Glutamatergic neuron (in vitro differentiated cells): ENCODE data around the gene THUMPD2. TPM values are rescaled to one million over a fixed set of nuclear protein-coding genes. Genes with fewer than 3 reads are reported as not detected.

Experiments used
- DNase-seq: peaks from one replicate; pipeline ENCODE4 v3.0.0; 2022
- H3K27ac Mint-ChIP-seq: one replicate; pipeline ENCODE4 v1.8.0; 2020; ENCODE audit warnings: mild to moderate bottlenecking, mixed read lengths, inconsistent platforms; ENCODE audit not compliant: unreplicated experiment
- H3K27me3 Mint-ChIP-seq: one replicate; pipeline ENCODE4 v1.8.0; 2020; ENCODE audit warnings: mild to moderate bottlenecking, moderate library complexity, mixed read lengths, inconsistent platforms; ENCODE audit not compliant: unreplicated experiment
- H3K36me3 Mint-ChIP-seq: one replicate; pipeline ENCODE4 v1.8.0; 2020; ENCODE audit warnings: mild to moderate bottlenecking, mixed read lengths, inconsistent platforms; ENCODE audit not compliant: unreplicated experiment
- H3K4me1 Mint-ChIP-seq: one replicate; pipeline ENCODE4 v1.8.0; 2020; ENCODE audit warnings: mild to moderate bottlenecking, low read depth, mixed read lengths, inconsistent platforms; ENCODE audit not compliant: unreplicated experiment
- H3K4me3 Mint-ChIP-seq: one replicate; pipeline ENCODE4 v1.8.0; 2020; ENCODE audit warnings: mild to moderate bottlenecking, mixed read lengths, inconsistent platforms; ENCODE audit not compliant: unreplicated experiment
- H3K9me3 Mint-ChIP-seq: one replicate; pipeline ENCODE4 v1.8.0; 2020; ENCODE audit warnings: mild to moderate bottlenecking, moderate library complexity, mixed read lengths, inconsistent platforms; ENCODE audit not compliant: unreplicated experiment
- total RNA-seq: library from RNA; stranded (reverse); fragmentation: NEBNext Ultra II Directional; extraction: Animal tissue kit (Norgen Biotek cat#: 25700); gene quantifications from one replicate; pipeline ENCODE4 v1.2.1, GENCODE V29; 2021; ENCODE audit not compliant: unreplicated experiment
- TF ChIP-seq, protein P1 (sequence below): fragments of 200-600 bp; sonication (generic); IDR thresholded peaks from one replicate; pipeline ENCODE4 v1.5.0; 2021; ENCODE audit not compliant: partially characterized antibody, unreplicated experiment

Gene THUMPD2
- total RNA-seq, 1 donor from 2014 or later: 6.0 TPM

DNA sequence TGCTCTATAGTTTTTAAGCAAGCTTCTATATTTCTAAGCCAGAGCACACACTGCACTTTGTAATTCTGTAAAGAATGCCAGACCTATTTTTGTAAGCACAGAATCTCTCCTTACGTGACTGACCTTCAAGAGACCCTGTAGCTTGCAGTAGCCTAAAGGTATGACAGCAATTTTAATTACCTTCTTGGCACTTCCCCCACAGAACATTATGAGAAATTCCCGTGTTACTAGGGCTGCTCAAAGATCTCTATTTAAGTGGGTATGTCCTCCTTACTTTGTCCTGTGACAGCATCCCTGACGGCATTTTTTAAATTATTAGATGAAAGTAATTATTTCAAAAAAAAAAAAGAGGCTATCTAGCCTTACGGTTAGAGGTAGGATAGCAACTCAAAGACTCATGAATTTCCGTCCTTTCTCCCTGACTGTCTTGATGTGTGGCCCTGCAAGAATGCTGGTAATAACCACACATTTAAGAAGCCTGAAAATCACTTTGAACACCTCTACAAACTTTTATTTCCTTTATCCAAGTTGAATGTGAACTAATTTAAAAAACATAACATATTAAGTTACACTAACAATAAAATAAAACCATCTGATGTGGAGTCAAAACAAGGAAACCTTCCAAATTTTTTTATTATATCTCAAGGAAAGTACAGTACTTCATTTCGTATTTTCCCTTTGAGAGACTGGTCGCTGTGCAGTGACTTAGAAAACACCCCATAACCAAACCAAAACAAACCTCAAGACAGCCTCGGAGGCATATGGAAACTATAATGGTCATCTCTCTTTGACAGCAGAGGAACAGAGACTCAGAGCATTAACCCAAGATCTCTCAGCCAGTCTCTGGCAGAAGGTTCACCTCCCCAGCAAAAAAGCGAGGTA is 54.9 kb downstream of the THUMPD2 start:
- Mint-ChIP-seq H3K36me3 (no peaks in the 10 kb centered on the region), H3K4me1 (no peaks in the 10 kb centered on the region), H3K9me3 (peaks cover 2% of the 10 kb centered on the region), H3K27me3 (no peaks in the 10 kb centered on the region), H3K4me3 (no peak overlapping the region), H3K27ac (no peak overlapping the region)
- TF ChIP-seq, protein P1, sequence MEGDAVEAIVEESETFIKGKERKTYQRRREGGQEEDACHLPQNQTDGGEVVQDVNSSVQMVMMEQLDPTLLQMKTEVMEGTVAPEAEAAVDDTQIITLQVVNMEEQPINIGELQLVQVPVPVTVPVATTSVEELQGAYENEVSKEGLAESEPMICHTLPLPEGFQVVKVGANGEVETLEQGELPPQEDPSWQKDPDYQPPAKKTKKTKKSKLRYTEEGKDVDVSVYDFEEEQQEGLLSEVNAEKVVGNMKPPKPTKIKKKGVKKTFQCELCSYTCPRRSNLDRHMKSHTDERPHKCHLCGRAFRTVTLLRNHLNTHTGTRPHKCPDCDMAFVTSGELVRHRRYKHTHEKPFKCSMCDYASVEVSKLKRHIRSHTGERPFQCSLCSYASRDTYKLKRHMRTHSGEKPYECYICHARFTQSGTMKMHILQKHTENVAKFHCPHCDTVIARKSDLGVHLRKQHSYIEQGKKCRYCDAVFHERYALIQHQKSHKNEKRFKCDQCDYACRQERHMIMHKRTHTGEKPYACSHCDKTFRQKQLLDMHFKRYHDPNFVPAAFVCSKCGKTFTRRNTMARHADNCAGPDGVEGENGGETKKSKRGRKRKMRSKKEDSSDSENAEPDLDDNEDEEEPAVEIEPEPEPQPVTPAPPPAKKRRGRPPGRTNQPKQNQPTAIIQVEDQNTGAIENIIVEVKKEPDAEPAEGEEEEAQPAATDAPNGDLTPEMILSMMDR: no peak
- no peak for DNase-seq

DNA sequence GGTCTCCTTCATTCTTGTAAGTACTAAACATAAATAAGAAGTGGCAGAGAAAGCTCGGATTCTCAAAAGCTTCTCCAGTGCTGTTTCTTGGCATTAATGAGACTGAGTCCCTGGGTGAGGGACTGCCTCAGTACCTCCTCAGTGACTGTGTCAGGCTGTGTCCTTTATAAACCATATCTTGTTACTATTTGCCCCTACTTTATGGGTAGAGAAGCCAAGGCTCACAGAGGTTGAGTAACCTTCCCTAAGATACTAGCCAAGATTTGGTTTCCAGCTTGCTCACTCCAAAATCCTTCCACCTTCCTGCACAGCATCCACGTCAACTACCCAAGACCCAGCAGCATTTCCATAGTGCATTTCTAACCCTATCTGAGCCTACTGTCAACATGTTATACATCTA is 55.6 kb downstream of the THUMPD2 start:
- Mint-ChIP-seq H3K27ac (no peak overlapping the region), H3K27me3 (no peaks in the 10 kb centered on the region), H3K36me3 (no peaks in the 10 kb centered on the region), H3K4me3 (no peak overlapping the region), H3K9me3 (peaks cover 2% of the 10 kb centered on the region), H3K4me1 (no peaks in the 10 kb centered on the region)
- TF ChIP-seq, protein P1: no peak
- no peak for DNase-seq

DNA sequence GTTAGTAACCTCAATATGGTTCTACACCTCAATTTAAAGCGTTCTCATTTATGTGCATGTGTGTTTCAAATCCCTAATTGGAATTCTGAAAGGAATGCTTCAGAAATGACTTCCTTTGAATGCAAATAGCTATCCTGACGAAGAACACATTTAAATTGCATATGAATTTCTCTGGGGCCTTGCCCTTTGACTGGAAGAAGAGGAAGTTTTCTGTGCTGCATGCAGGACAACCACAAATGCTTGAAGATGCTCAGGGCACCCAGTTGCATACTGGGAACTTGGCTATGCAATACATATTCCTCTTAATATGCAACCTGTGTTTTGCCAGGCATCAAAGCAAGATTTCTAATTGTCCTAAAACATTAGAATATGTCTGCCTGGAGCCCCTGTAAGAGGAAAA is 58.1 kb downstream of the THUMPD2 start:
- Mint-ChIP-seq H3K27ac (no peak overlapping the region), H3K4me1 (no peaks in the 10 kb centered on the region), H3K27me3 (no peaks in the 10 kb centered on the region), H3K9me3 (peaks cover 2% of the 10 kb centered on the region), H3K36me3 (no peaks in the 10 kb centered on the region), H3K4me3 (no peak overlapping the region)
- no peak for DNase-seq
- TF ChIP-seq, protein P1: no peak

DNA sequence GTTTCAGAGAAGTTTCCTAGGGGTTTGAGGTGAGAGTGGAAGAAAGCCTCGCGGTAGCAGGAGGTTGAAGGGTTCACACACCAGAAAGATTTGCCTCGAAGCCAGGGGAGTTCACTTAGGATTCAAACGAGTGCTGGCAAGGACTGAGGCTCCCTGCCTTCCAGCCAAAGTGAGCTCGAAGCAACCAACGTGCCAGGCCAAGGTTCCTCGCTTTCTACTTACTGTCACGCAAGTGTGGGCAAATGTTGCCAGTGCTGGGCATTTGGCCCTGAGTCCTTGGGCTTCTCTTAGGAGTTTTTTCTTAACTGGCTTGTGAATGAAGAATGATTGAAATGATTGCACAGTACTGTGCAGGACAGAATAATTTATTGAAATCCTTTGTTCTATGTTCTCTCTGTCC is 59.7 kb downstream of the THUMPD2 start:
- no peaks in the 10 kb centered on the region for H3K36me3 Mint-ChIP-seq
- no peaks in the 10 kb centered on the region for H3K27me3 Mint-ChIP-seq
- no peak for DNase-seq
- peaks cover 2% of the 10 kb centered on the region for H3K4me1 Mint-ChIP-seq
- H3K27ac Mint-ChIP-seq: no peak overlapping the region
- TF ChIP-seq, protein P1: no peak
- H3K9me3 Mint-ChIP-seq: peaks cover 4% of the 10 kb centered on the region
- H3K4me3 Mint-ChIP-seq: no peak overlapping the region

DNA sequence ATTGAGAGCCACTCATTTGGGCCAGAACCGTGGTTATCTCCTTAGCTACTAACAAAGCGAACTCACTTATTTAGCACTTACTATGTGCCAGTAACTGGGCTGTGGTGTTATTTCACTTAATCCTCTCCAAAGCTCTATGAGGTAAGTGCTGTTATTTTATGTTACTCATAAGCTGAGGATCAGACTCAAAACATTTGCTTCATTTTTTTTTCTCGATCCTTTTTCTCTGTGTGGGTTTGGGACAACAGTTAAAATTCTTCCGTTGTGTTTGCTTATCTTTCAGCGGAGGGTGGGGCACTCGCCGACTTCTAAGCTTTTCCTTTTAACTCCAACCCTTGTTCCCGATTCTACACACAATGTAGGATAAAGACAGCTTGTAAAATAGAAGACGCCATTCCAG is 60.6 kb downstream of the THUMPD2 start:
- no peak for DNase-seq
- H3K27me3 Mint-ChIP-seq: no peaks in the 10 kb centered on the region
- H3K9me3 Mint-ChIP-seq: peaks cover 4% of the 10 kb centered on the region
- H3K4me1 Mint-ChIP-seq: peaks cover 2% of the 10 kb centered on the region
- no peak overlapping the region for H3K27ac Mint-ChIP-seq
- no peak overlapping the region for H3K4me3 Mint-ChIP-seq
- no peaks in the 10 kb centered on the region for H3K36me3 Mint-ChIP-seq
- TF ChIP-seq, protein P1: no peak
